Right atrium auricular region (tissue), 2 donors: ENCODE data around the gene PPP1R9B. TPM values are rescaled to one million over a fixed set of nuclear protein-coding genes. Genes with fewer than 3 reads are reported as not detected.

Experiments used
- DNase-seq: peaks from one replicate; pipeline ENCODE4 v3.0.0-alpha.2; 2019; ENCODE audit warnings: low spot score
- H3K27ac ChIP-seq, 2 donors: fragments of 200-600 bp; sonication (generic); 1 replicate in 1 of 2; 2 replicates in 1 of 2; pipeline ENCODE4 v1.5.1; 2016 to 2019
- H3K27me3 ChIP-seq, 2 donors: fragments of 200-600 bp; sonication (generic); one replicate each; pipeline versions ENCODE4 v1.5.1 to v1.6.0; 2017 to 2019
- H3K36me3 ChIP-seq: fragments of 200-600 bp; sonication (generic); one replicate; pipeline ENCODE4 v1.5.1; 2016
- H3K4me1 ChIP-seq, 2 donors: fragments of 200-600 bp; sonication (generic); one replicate each; pipeline versions ENCODE4 v1.5.1 to v1.6.0; 2017 to 2019
- H3K4me3 ChIP-seq, 2 donors: fragments of 200-600 bp; sonication (generic); 1 replicate in 1 of 2; 2 replicates in 1 of 2; pipeline ENCODE4 v1.5.1; 2017 to 2019; ENCODE audit warnings: mild to moderate bottlenecking in 1 of 2, moderate library complexity in 1 of 2
- H3K9me3 ChIP-seq, 2 donors: fragments of 200-600 bp; sonication (generic); one replicate each; pipeline ENCODE4 v1.5.1; 2019
- CTCF ChIP-seq, 2 donors: fragments of 200-600 bp; sonication (generic); IDR thresholded peaks; one replicate each; pipeline ENCODE4 v1.5.1; 2019; ENCODE audit warnings: antibody characterized with exemption in 2 of 2
- total RNA-seq, 2 donors: library from RNA; depleted of rRNA; stranded (reverse); fragments of >200 nt; gene quantifications; one replicate each; pipeline ENCODE4 v1.1.0, GENCODE V29; 2016

The PPP1R9B gene
- total RNA-seq, 2 donors from 2014 or later, result 16.9 to 24.2 TPM

DNA sequence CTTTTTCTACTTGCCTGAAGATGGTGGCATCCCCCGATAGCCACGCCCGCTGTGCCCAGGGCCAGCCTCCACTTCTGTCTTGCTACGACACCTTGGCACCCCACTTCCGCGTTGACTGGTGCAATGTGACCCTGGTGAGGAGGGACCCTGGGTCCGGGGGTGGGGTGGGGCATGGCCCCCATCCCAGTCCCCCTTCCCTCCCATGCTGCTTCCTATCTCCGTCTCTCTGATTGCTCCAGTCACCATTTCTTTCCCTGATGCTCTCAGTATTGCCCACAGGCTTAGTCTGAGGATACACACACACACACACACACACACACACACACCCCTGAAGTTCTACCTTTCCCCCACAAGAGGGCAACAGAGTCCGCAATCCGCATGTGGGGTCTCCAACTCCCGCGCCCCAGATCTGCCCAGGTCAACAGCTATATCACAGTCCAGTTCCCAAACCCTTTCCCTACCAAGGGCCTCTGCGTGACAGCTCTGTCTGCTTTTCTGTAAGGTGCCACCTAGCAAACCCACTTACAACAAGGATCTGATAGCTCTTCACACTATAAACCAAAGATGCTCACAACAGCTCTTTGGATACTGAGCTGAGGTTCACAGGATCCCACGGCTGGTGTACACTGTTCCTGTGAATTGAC lies 18.8 kb upstream of the PPP1R9B start:
- peaks cover 0 to 67% of the 10 kb centered on the region in 2 donors for H3K4me1 ChIP-seq

GRCh38 chr17:50168319-50168718 lies 17.8 kb upstream of the PPP1R9B start:
- DNase-seq, result no peak
- Histone ChIP-seq H3K4me1 (peaks cover 0 to 65% of the 10 kb centered on the region in 2 donors), H3K27ac (peak overlapping the region in 1 of 2 donors; percentile 90), H3K36me3 (no peaks in the 10 kb centered on the region), H3K9me3 (no peaks in the 10 kb centered on the region), H3K4me3 (no peak overlapping the region), H3K27me3 (no peaks in the 10 kb centered on the region)
- TF ChIP-seq CTCF (IDR thresholded peaks at IDR 0.05), result no peak

More for the DNA sequence above, 18.8 kb upstream of the PPP1R9B start:
- H3K27me3 ChIP-seq, result no peaks in the 10 kb centered on the region
- TF ChIP-seq CTCF (IDR thresholded peaks at IDR 0.05), result peak; percentile 66 to 77
- peak overlapping the region in 1 of 2 donors; percentile 90 for H3K27ac ChIP-seq
- H3K9me3 ChIP-seq, result no peaks in the 10 kb centered on the region
- H3K4me3 ChIP-seq, result no peak overlapping the region
- DNase-seq, result no peak
- H3K36me3 ChIP-seq, result no peaks in the 10 kb centered on the region

- H3K4me1 ChIP-seq, result peaks cover 0 to 59% of the 10 kb centered on the region in 2 donors
- H3K9me3 ChIP-seq, result no peaks in the 10 kb centered on the region
- peak overlapping the region; percentile 90 to 94 for H3K27ac ChIP-seq
- peak overlapping the region; percentile 12 to 29 for H3K4me3 ChIP-seq
- TF ChIP-seq CTCF (IDR thresholded peaks at IDR 0.05), result no peak
- DNase-seq, result no peak
- no peaks in the 10 kb centered on the region for H3K27me3 ChIP-seq
- no peaks in the 10 kb centered on the region for H3K36me3 ChIP-seq
These were observed 16.9 kb upstream of the PPP1R9B start for GRCh38 chr17:50167371-50167770.

DNA sequence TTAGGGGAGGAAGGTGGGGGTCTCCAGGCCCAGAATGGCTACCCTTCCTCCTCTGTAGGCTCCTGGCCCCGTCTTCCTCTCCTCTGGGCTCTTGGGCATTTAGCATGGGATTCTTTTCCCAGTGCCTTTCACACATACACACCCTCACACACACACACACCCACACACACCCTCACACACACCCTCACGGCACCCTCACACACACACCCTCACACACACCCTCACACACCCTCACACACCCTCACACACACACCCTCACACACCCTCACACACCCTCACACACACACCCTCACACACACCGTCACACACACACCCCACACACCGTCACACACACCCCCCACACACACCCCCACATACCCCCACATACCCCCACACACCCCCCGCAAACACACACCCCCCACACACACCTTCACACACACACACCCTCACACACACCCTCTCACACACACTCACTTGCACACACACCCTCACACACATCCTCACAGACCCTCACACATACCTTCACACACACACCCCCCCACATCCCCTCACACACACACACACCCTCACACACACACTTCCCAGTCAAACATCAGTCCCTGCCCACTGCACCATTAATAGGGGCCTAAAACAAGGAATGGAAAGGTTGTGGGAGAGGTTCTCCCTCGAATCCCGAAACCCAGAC lies 16.2 kb upstream of the PPP1R9B start:
- no peaks in the 10 kb centered on the region for H3K36me3 ChIP-seq
- no peak for DNase-seq
- H3K9me3 ChIP-seq, result no peaks in the 10 kb centered on the region

GRCh38 chr17:50165867-50166517 lies 15.5 kb upstream of the PPP1R9B start, which contains the start of gene SGCA:
Gene SGCA, plus strand, starts transcription at chr17:50166005. Its CDS starts 36 bp downstream, at chr17:50166041.
- TF ChIP-seq CTCF (IDR thresholded peaks at IDR 0.05), result no peak
- Histone ChIP-seq H3K4me1 (peaks cover 0 to 58% of the 10 kb centered on the region in 2 donors), H3K27ac (peak within 1 kb of the TSS; percentile 90 to 94), H3K36me3 (no peaks in the 10 kb centered on the region), H3K4me3 (peak within 1 kb of the TSS; percentile 42 to 48), H3K27me3 (no peaks in the 10 kb centered on the region), H3K9me3 (no peaks in the 10 kb centered on the region)
- DNase-seq, result no peak

More for the DNA sequence above, 16.2 kb upstream of the PPP1R9B start:
- no peaks in the 10 kb centered on the region for H3K27me3 ChIP-seq
- peaks cover 0 to 61% of the 10 kb centered on the region in 2 donors for H3K4me1 ChIP-seq
- no peak for TF ChIP-seq CTCF (IDR thresholded peaks at IDR 0.05)
- peak overlapping the region; percentile 42 to 48 for H3K4me3 ChIP-seq
- peak overlapping the region; percentile 90 to 94 for H3K27ac ChIP-seq
